Esophagus squamous epithelium (tissue), 5 donors: ENCODE results near the gene CPS1. TPM values are rescaled to one million over a fixed set of nuclear protein-coding genes. Genes with fewer than 3 reads are reported as not detected.

Source experiments
- DNase-seq: peaks from one replicate; lab custom pipeline; 2025; lab: John Stamatoyannopoulos, UW
- H3K27ac ChIP-seq, 4 donors: fragments of 200-600 bp; sonication (generic); one replicate each; pipeline ENCODE4 v1.5.1; 2016 to 2019; ENCODE audit warnings: mild to moderate bottlenecking in 1 of 4
- H3K27me3 ChIP-seq, 4 donors: fragments of 200-600 bp; sonication (generic); 1 replicate in 3 of 4; 2 replicates in 1 of 4; pipeline versions ENCODE4 v1.5.1 to v1.6.0; 2017 to 2021; ENCODE audit warnings: antibody characterized with exemption in 1 of 4
- H3K36me3 ChIP-seq, 3 donors: fragments of 200-600 bp; sonication (generic); one replicate each; pipeline ENCODE4 v1.5.1; 2016 to 2019
- H3K4me1 ChIP-seq, 3 donors: fragments of 200-600 bp; sonication (generic); one replicate each; pipeline ENCODE4 v1.5.1; 2017 to 2019
- H3K4me3 ChIP-seq, 4 donors: fragments of 200-600 bp; sonication (generic); 1 replicate in 3 of 4; 2 replicates in 1 of 4; pipeline ENCODE4 v1.5.1; 2016 to 2019; ENCODE audit warnings: mild to moderate bottlenecking in 2 of 4, moderate library complexity in 1 of 4
- H3K9me3 ChIP-seq, 3 donors: fragments of 200-600 bp; sonication (generic); one replicate each; pipeline ENCODE4 v1.5.1; 2016 to 2019
- CTCF ChIP-seq, 6 experiments: fragments of 450-650 bp in 4 of 6; fragments of 200-600 bp in 2 of 6; sonication (generic) in 2 of 6; IDR thresholded peaks; one replicate each; pipeline ENCODE4 v1.5.1; 2016 to 2019; ENCODE audit warnings: antibody characterized with exemption in 6 of 6, mild to moderate bottlenecking in 4 of 6, moderate library complexity in 4 of 6
- POLR2A ChIP-seq, 4 donors: fragments of 450-650 bp; IDR thresholded peaks; one replicate each; pipeline ENCODE4 v1.6.1; 2017; ENCODE audit warnings: antibody characterized with exemption in 4 of 4, mild to moderate bottlenecking in 4 of 4, moderate library complexity in 3 of 4
- WGBS, 2 donors: methylation state at CpG; one replicate each; pipeline ENCODE4 v1.1.5; 2018; 5-methylcytosine and 5-hydroxymethylcytosine counted together
- intact Hi-C: fragments of 100-400 bp; cut with DNase I; formaldehyde crosslinking; loops from one replicate; pipeline ENCODE4 v1.15.0; 2022
- total RNA-seq, 4 donors: library from RNA; depleted of rRNA; stranded (reverse); fragments of >200 nt; gene quantifications; one replicate each; pipeline ENCODE4 v1.1.0, GENCODE V29; 2016
- donor health status: DM: yes; HTN: yes; CAD: no.

The CPS1 gene
- total RNA-seq, 4 donors from 2014 or later, result 2.2 to 8.9 (median 4.3) TPM

GRCh38 chr2:210561475-210561874 is 5.1 kb downstream of the CPS1 start:
- DNase-seq, result no peak
- WGBS, 2 donors, result 94 to 97% methylated on average over 5 of the region's 5 CpGs
- no peaks in the 10 kb centered on the region for H3K36me3 ChIP-seq
- intact Hi-C loops, result no loop called here
- no peak overlapping the region for H3K4me3 ChIP-seq
- no peak overlapping the region for H3K27ac ChIP-seq
- H3K9me3 ChIP-seq, result no peaks in the 10 kb centered on the region
- H3K27me3 ChIP-seq, result no peaks in the 10 kb centered on the region
- TF ChIP-seq POLR2A (IDR thresholded peaks at IDR 0.05), result no peak
- no peak for TF ChIP-seq CTCF (IDR thresholded peaks at IDR 0.05)
- no peaks in the 10 kb centered on the region for H3K4me1 ChIP-seq

GRCh38 chr2:210562091-210562490 is 5.7 kb downstream of the CPS1 start:
- H3K27me3 ChIP-seq, result no peaks in the 10 kb centered on the region
- intact Hi-C loops, result no loop called here
- no peak overlapping the region for H3K4me3 ChIP-seq
- 22 to 89% methylated on average over 1 of the region's 1 CpG for WGBS, 2 donors
- no peak overlapping the region for H3K27ac ChIP-seq
- no peaks in the 10 kb centered on the region for H3K36me3 ChIP-seq
- no peak for DNase-seq
- H3K4me1 ChIP-seq, result no peaks in the 10 kb centered on the region
- no peak for TF ChIP-seq POLR2A (IDR thresholded peaks at IDR 0.05)
- no peak for TF ChIP-seq CTCF (IDR thresholded peaks at IDR 0.05)
- no peaks in the 10 kb centered on the region for H3K9me3 ChIP-seq

- 59 to 67% methylated on average over 4 of the region's 4 CpGs for WGBS, 2 donors
- H3K9me3 ChIP-seq, result no peaks in the 10 kb centered on the region
- H3K27me3 ChIP-seq, result no peaks in the 10 kb centered on the region
- no peaks in the 10 kb centered on the region for H3K4me1 ChIP-seq
- no peaks in the 10 kb centered on the region for H3K36me3 ChIP-seq
- intact Hi-C loops, result no loop called here
- DNase-seq, result no peak
- no peak overlapping the region for H3K27ac ChIP-seq
- TF ChIP-seq POLR2A (IDR thresholded peaks at IDR 0.05) (no peak), CTCF (IDR thresholded peaks at IDR 0.05) (no peak)
- no peak overlapping the region for H3K4me3 ChIP-seq
Observed at GRCh38 chr2:210562502-210563080, 6.2 kb downstream of the CPS1 start.

- Histone ChIP-seq H3K4me3 (no peak overlapping the region), H3K27ac (no peak overlapping the region), H3K36me3 (no peaks in the 10 kb centered on the region), H3K9me3 (no peaks in the 10 kb centered on the region), H3K27me3 (no peaks in the 10 kb centered on the region), H3K4me1 (no peaks in the 10 kb centered on the region)
- TF ChIP-seq CTCF (IDR thresholded peaks at IDR 0.05) (no peak), POLR2A (IDR thresholded peaks at IDR 0.05) (no peak)
- DNase-seq, result no peak
- intact Hi-C loops, result no loop called here
Observed at GRCh38 chr2:210567279-210567678, 10.9 kb downstream of the CPS1 start.

- H3K9me3 ChIP-seq, result no peaks in the 10 kb centered on the region
- H3K27ac ChIP-seq, result no peak overlapping the region
- no peaks in the 10 kb centered on the region for H3K4me1 ChIP-seq
- H3K36me3 ChIP-seq, result no peaks in the 10 kb centered on the region
- H3K4me3 ChIP-seq, result no peak overlapping the region
- no peak for DNase-seq
- 61 to 71% methylated on average over 2 of the region's 2 CpGs for WGBS, 2 donors
- intact Hi-C loops, result no loop called here
- no peaks in the 10 kb centered on the region for H3K27me3 ChIP-seq
- TF ChIP-seq CTCF (IDR thresholded peaks at IDR 0.05), result no peak
- no peak for TF ChIP-seq POLR2A (IDR thresholded peaks at IDR 0.05)
Observed at GRCh38 chr2:210568108-210568507, 11.7 kb downstream of the CPS1 start.
